Naive thymus-derived CD8-positive, alpha-beta T cell (primary cell): ENCODE data around the gene ABRACL. TPM values are rescaled to one million over a fixed set of nuclear protein-coding genes. Genes with fewer than 3 reads are reported as not detected.

Experiments used
- ATAC-seq, 2 donors: fragments of 150-1000 bp; cut with Tn5 transposase in 1 of 2; sonication (Bioruptor Pico), chemical (Tn5 transposase) in 1 of 2; 1 replicate in 1 of 2; 2 replicates in 1 of 2; pipeline ENCODE4 v1.10.0; 2021; ENCODE audit warnings: mild to moderate bottlenecking in 2 of 2, moderate library complexity in 2 of 2
- POLR2A ChIA-PET: fragments of 350-600 bp; sonication (Branson Sonifier 250); formaldehyde crosslinking; loops from one replicate; lab custom pipeline; 2021; ENCODE audit warnings: antibody characterized with exemption; lab: Charles Lee
- DNase-seq, 10 donors: peaks; one replicate each; pipeline versions ENCODE4 v3.0.0 to v3.0.0-alpha.2; 2020 to 2022
- H3K27ac Mint-ChIP-seq, 10 donors: one replicate each; pipeline ENCODE4 v1.8.0; 2020 to 2022; ENCODE audit warnings: mild to moderate bottlenecking in 10 of 10, mixed read lengths in 10 of 10, moderate library complexity in 4 of 10, inconsistent platforms in 1 of 10
- H3K27me3 Mint-ChIP-seq, 5 donors: one replicate each; pipeline ENCODE4 v1.8.0; 2021 to 2022; ENCODE audit warnings: mixed read lengths in 5 of 5
- H3K36me3 Mint-ChIP-seq, 3 donors: one replicate each; pipeline ENCODE4 v1.8.0; 2020 to 2022; ENCODE audit warnings: mixed read lengths in 3 of 3, mild to moderate bottlenecking in 2 of 3, inconsistent platforms in 1 of 3
- H3K4me1 Mint-ChIP-seq, 4 donors: one replicate each; pipeline ENCODE4 v1.8.0; 2021 to 2022; ENCODE audit warnings: mixed read lengths in 4 of 4
- H3K4me3 Mint-ChIP-seq, 10 donors: one replicate each; pipeline ENCODE4 v1.8.0; 2020 to 2022; ENCODE audit warnings: mild to moderate bottlenecking in 10 of 10, mixed read lengths in 10 of 10, moderate library complexity in 6 of 10, inconsistent platforms in 1 of 10
- H3K9me3 Mint-ChIP-seq, 9 donors: one replicate each; pipeline ENCODE4 v1.8.0; 2020 to 2022; ENCODE audit warnings: mixed read lengths in 9 of 9, mild to moderate bottlenecking in 3 of 9, inconsistent platforms in 1 of 9, moderate library complexity in 1 of 9
- polyA plus RNA-seq, 3 donors: library from polyadenylated mRNA; unstranded; fragments of 300-500 nt; fragmentation: Illumina TruSeq; gene quantifications; one replicate each; pipeline ENCODE4 v1.2.3, GENCODE V29; 2021
- total RNA-seq, 8 experiments: library from RNA in 2 of 8; stranded (reverse) in 2 of 8; gene quantifications; one replicate each; pipeline ENCODE4 v1.2.3 and lab custom pipeline; 2021 to 2026

Gene ABRACL, protein sequence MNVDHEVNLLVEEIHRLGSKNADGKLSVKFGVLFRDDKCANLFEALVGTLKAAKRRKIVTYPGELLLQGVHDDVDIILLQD
- total RNA-seq, result 100 to 1,000 TPM; 105 to 112 TPM
- polyA plus RNA-seq, result 100 to 1,000 TPM; 210 to 228 (median 217) TPM
- total RNA-seq (lab: John Stamatoyannopoulos, UW), result 24.1 to 123 (median 55.4) reads per million in 6 experiments

DNA sequence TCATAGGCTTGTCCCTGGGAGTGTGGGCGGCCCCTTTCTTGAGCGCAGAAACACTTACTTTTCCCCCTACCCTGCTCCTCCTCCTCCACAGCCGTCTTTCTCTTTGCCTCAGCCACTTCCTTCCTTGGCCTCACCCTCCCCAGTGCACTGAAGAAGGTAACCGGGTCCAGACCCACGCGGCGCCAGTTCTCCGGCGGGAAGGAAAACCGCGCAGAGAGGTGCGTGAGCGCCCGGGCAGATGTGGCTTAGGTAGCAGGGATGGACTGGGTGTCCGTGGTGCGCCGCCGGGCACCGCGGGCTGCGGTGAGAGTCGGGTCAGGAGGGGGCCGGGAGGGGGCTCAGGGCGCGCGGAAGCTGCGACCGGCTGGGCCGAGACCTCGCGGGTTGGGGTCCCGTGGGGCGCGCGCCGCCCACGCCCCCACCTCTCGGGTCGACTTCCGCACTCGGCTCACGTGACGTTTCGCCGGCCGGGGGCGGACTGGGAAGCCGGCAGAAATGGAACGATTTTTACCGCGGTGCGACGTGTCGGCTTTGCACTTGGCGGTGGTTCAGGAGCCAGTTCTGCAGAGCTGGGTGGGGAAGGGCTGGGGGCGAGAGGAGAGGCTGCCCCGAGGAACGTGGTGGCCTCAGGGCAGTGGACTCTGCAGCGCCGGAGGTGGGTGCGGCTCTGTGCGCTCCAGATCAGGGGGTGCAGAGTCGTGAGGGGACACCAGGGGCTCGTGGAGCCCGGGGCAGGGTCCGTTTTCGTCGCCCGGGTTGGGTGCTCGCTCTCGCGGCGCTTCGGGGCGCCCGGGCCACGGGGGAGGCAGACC is at the start of gene ABRACL:
Gene ABRACL (plus strand): TSS at position 88 of the 812 bp plus-strand sequence. CDS start 5,416 bp downstream, outside the sequence.
- POLR2A ChIA-PET, result interaction anchor here (0.6 to 3.7 kb wide), 17 partner anchors 9 to 345 kb away, joined by 3 to 41 read pairs (median 6); partner anchors contain the start of genes CITED2 and REPS1
- DNase-seq (peak; percentile 54 to 88 (median 74)), ATAC-seq (peak; percentile 83 to 89)
- peaks cover 16 to 33% (median 20%) of the 10 kb centered on the region in 4 donors for H3K4me1 Mint-ChIP-seq
- no peaks in the 10 kb centered on the region for H3K27me3 Mint-ChIP-seq
- peak within 1 kb of the TSS in 7 of 10 donors; percentile 87 to 97 (median 93) for H3K4me3 Mint-ChIP-seq
- H3K9me3 Mint-ChIP-seq, result no peaks in the 10 kb centered on the region
- peak within 1 kb of the TSS; percentile 88 to 97 (median 96) for H3K27ac Mint-ChIP-seq
- peaks cover 0 to 11% (median 4%) of the 10 kb centered on the region in 3 donors for H3K36me3 Mint-ChIP-seq

DNA sequence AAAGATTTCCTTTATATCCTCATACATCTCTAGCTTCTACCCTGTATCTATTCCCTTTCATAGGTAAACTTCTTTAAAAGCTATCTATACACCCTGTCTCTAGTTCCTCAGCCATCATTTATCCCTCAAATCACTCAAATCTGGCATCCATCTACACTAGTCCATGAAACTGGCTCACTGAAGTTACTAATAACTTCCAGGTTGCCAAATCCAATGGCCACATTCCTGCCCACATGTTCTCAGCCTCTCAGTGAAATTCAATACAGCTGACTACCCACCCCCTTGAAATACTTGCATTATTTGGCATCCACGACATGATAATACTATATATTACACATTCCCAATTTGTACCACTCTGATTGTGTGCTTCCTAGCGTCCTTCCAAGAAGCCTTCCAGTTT is 49.2 kb upstream of the ABRACL start:
- Mint-ChIP-seq H3K4me3 (peak overlapping the region in 4 of 10 donors; percentile 0 to 41 (median 12)), H3K4me1 (peaks cover 29 to 67% (median 53%) of the 10 kb centered on the region in 4 donors), H3K27ac (peak overlapping the region in 4 of 10 donors; percentile 2 to 52 (median 30)), H3K9me3 (no peaks in the 10 kb centered on the region), H3K36me3 (peaks cover 0 to 3% (median 0%) of the 10 kb centered on the region in 3 donors), H3K27me3 (no peaks in the 10 kb centered on the region)
- POLR2A ChIA-PET, result no interaction called here
- DNase-seq (no peak), ATAC-seq (no peak)

DNA sequence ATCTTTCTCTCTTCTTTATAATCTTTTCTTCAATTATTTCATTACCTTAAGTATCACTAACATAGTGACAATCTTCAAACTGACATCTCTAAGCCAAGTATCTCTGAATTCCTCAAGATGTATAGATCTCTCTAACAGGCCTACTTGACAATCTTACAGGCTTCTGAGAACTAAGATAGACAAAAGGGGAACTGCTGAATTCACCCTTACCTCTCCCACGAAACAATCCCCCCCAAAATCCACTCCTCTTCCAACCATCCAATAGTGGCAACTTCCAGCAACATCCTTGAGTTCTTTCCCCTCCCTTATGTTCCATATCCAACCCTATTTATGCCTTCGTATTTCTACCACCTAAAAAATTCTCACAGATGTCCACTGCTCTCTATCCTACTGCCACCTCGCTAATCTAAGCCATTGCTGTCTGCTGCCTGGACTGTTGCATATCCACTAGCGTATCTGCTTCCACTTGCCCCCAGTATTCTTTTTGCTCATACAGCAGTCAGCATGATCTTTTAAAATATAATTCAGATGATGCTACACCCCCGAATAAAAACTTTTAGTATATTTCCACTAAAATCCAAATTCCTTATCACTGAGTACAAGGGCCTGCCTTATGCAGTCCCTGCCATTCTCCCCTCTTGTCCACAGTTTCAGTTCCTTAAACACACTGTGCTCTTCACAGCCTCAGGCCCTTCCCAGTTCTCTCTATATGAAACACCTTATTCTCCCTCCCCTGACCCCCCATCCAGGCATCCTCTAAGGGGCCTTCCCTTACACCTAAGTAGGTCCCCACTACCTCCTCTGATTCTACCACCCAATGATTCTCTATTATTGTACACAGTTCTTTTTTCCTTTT is 48.5 kb upstream of the ABRACL start:
- no peaks in the 10 kb centered on the region for H3K27me3 Mint-ChIP-seq
- H3K9me3 Mint-ChIP-seq, result no peaks in the 10 kb centered on the region
- peaks cover 0 to 1% (median 0%) of the 10 kb centered on the region in 3 donors for H3K36me3 Mint-ChIP-seq
- POLR2A ChIA-PET, result no interaction called here
- DNase-seq, result no peak
- peaks cover 26 to 60% (median 47%) of the 10 kb centered on the region in 4 donors for H3K4me1 Mint-ChIP-seq
- H3K4me3 Mint-ChIP-seq, result peak overlapping the region in 3 of 10 donors; percentile 0 to 2 (median 0)
- peak overlapping the region in 7 of 10 donors; percentile 2 to 66 (median 36) for H3K27ac Mint-ChIP-seq
- ATAC-seq, result no peak

DNA sequence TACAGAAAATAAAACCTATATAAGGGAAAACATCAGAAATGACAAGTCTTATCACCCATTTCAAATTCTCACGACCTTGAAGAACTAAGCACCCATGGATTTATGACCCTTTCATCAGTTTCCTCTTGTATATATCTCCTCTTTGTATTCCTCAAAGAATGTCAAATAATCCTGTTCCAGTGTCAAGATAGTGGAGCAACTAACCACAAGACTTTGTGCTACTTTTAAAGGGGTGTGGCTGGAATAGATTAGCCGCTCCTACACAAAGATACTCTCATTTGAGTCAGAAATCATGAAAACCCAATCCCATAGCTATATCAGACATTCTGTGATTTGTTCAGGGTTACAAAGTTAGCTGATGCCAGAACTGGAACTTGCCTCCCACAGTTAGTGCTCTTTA is 47.1 kb upstream of the ABRACL start:
- peak overlapping the region in 2 of 10 donors; percentile 3 to 28 for H3K4me3 Mint-ChIP-seq
- peak overlapping the region in 2 of 10 donors; percentile 1 to 51 for H3K27ac Mint-ChIP-seq
- H3K4me1 Mint-ChIP-seq, result peaks cover 30 to 55% (median 39%) of the 10 kb centered on the region in 4 donors
- no peaks in the 10 kb centered on the region for H3K36me3 Mint-ChIP-seq
- H3K27me3 Mint-ChIP-seq, result no peaks in the 10 kb centered on the region
- DNase-seq, result no peak
- no peak for ATAC-seq
- no peaks in the 10 kb centered on the region for H3K9me3 Mint-ChIP-seq
- POLR2A ChIA-PET, result no interaction called here

DNA sequence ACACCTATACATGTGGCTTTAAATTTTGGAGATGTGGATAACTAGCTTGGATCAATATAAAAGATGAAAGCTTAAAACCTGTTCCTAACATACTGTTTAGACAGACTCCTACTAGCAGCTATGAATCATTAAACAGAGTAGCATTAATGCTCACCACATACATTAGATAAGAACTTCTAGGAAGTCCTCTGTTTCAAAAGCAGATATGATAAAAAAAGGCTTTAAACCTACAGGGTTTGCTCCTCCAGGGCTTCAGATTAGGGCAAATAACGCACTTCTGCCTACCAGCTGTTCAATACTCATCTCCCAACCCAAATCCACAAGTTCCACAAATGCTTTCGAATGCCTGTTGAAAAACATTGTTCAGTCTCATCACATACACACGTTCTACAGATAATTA is 42.0 kb upstream of the ABRACL start:
- DNase-seq (peak in 1 of 10 donors; percentile 22), ATAC-seq (no peak)
- Mint-ChIP-seq H3K27me3 (no peaks in the 10 kb centered on the region), H3K9me3 (no peaks in the 10 kb centered on the region), H3K27ac (peak overlapping the region in 9 of 10 donors; percentile 24 to 88 (median 61)), H3K4me1 (peaks cover 8 to 28% (median 17%) of the 10 kb centered on the region in 4 donors), H3K4me3 (peak overlapping the region in 4 of 10 donors; percentile 83 to 90 (median 87)), H3K36me3 (no peaks in the 10 kb centered on the region)
- POLR2A ChIA-PET, result interaction anchor here (1.0 to 5.6 kb wide), 9 partner anchors 42 to 388 kb away, joined by 3 to 46 read pairs (median 9); partner anchors contain the start of genes ABRACL and CITED2

DNA sequence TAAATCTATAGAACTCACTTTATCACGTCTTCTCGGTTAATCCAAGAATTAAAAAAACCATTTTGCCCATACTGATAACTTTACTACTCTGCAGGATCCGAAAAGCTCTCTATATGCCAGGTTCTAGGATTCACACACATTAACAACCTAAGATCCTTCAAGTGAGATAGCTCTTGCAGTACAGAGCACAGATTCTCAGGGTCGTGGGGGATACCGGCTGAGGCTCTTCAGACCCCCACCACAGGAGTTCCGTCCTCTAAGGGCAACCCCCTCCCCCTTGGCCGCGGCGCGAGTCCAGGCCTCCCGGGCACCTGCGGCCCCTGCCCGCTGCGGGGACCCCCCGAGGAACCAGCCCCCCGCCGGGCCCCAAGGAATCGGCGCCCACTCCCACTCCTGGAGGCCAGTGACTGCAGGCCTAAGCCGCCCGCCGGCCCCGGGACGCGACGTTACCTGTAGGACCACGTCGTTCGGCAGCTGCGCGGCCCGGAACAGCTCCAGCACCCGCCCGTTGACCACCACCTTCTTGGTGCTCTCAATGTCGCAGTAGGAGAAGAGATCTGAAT is 41.4 kb upstream of the ABRACL start:
- peaks cover 6 to 23% (median 15%) of the 10 kb centered on the region in 4 donors for H3K4me1 Mint-ChIP-seq
- DNase-seq (peak in 2 of 10 donors; percentile 6 to 11), ATAC-seq (no peak)
- POLR2A ChIA-PET, result interaction anchor here (1.0 to 5.6 kb wide), 9 partner anchors 18 to 387 kb away, joined by 4 to 46 read pairs (median 9); partner anchors contain the start of genes ABRACL and CITED2
- no peaks in the 10 kb centered on the region for H3K27me3 Mint-ChIP-seq
- H3K27ac Mint-ChIP-seq, result peak overlapping the region in 9 of 10 donors; percentile 58 to 88 (median 81)
- no peaks in the 10 kb centered on the region for H3K9me3 Mint-ChIP-seq
- peak overlapping the region in 5 of 10 donors; percentile 83 to 90 (median 86) for H3K4me3 Mint-ChIP-seq
- H3K36me3 Mint-ChIP-seq, result no peaks in the 10 kb centered on the region

DNA sequence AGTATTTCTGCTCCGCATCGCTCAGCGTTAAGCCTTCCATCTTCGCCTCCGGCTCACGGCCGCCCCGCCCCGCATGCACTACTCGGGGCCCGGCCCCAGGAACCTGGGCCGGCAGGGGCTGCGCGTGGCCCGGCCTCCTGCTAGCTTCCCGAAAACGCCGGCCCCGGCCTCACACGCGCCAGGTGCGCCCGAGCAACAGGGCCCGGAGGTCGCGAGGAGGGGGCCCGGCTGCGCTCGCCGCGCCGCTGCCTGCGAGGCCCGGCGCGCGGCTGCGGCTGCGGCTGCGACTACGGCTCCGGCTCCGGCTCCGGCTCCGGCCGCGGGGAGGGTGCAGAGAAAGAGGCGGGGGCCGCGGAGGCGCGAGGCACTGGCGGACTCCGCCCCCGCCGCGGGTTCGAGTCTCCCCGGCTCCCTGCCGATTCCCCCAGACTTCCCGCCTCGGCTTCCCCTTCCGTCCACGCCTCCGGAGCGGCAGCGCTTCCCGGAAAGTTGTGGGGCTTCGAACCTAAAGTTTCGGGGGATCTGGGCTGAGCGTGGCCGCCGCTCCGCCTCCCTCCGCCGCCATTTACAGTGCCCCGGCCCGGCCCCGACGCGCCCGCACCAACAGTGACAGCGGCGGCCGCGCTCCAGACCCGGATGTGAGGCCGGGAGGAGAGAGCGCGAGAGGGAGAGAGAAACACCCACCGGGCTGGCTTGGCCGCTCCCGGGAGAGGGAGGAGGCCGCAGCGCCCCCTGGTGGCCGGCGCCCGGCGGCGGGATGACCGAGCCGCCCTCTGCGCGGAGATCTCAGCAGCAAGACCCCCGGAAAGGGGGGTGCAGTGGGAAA is 40.7 kb upstream of the ABRACL start, which contains the start of gene REPS1:
Gene REPS1 (minus strand): TSS at position 611 of the 826 bp plus-strand sequence. CDS start 571 bp downstream, at position 40.
- Mint-ChIP-seq H3K27me3 (no peaks in the 10 kb centered on the region), H3K27ac (peak within 1 kb of the TSS in 9 of 10 donors; percentile 61 to 96 (median 93))
- POLR2A ChIA-PET, result interaction anchor here (1.0 to 5.6 kb wide), 13 partner anchors 18 to 386 kb away, joined by 3 to 46 read pairs (median 4); partner anchors contain the start of genes ABRACL, CCDC28A and CITED2

DNA sequence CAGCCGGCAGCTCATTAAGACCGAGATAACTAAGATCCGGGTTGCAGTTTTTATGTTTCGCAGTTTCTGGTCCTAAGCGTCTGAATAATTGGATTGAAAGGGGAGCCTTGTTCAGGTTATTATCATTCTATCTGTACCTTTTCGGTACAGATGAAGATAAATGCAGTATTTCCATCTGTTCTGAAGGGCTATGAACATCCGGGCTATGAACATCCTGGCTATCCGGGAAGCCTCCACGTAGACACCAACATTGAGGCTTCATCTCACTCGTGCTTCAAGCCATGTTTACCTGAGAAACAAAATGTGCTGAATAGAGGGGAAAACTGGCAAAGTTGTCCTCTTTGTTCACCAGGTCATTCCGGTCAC is 40.1 kb upstream of the ABRACL start:
- Mint-ChIP-seq H3K9me3 (no peaks in the 10 kb centered on the region), H3K4me1 (peaks cover 8 to 23% (median 17%) of the 10 kb centered on the region in 4 donors), H3K36me3 (no peaks in the 10 kb centered on the region), H3K27me3 (no peaks in the 10 kb centered on the region), H3K27ac (peak overlapping the region in 9 of 10 donors; percentile 61 to 96 (median 93)), H3K4me3 (peak overlapping the region in 9 of 10 donors; percentile 87 to 96 (median 91))
- POLR2A ChIA-PET, result interaction anchor here (1.1 to 5.6 kb wide), 10 partner anchors 19 to 386 kb away, joined by 3 to 46 read pairs (median 4); partner anchors contain the start of genes ABRACL, CCDC28A and CITED2
- ATAC-seq (peak; percentile 13 to 20), DNase-seq (no peak)

More for the DNA sequence above, 40.7 kb upstream of the ABRACL start, which contains the start of gene REPS1:
- no peaks in the 10 kb centered on the region for H3K9me3 Mint-ChIP-seq
- no peaks in the 10 kb centered on the region for H3K36me3 Mint-ChIP-seq
- H3K4me1 Mint-ChIP-seq, result peaks cover 8 to 23% (median 15%) of the 10 kb centered on the region in 4 donors
- H3K4me3 Mint-ChIP-seq, result peak within 1 kb of the TSS in 9 of 10 donors; percentile 87 to 96 (median 91)
- peak; percentile 85 to 96 (median 92) for DNase-seq
- peak; percentile 84 to 87 for ATAC-seq

DNA sequence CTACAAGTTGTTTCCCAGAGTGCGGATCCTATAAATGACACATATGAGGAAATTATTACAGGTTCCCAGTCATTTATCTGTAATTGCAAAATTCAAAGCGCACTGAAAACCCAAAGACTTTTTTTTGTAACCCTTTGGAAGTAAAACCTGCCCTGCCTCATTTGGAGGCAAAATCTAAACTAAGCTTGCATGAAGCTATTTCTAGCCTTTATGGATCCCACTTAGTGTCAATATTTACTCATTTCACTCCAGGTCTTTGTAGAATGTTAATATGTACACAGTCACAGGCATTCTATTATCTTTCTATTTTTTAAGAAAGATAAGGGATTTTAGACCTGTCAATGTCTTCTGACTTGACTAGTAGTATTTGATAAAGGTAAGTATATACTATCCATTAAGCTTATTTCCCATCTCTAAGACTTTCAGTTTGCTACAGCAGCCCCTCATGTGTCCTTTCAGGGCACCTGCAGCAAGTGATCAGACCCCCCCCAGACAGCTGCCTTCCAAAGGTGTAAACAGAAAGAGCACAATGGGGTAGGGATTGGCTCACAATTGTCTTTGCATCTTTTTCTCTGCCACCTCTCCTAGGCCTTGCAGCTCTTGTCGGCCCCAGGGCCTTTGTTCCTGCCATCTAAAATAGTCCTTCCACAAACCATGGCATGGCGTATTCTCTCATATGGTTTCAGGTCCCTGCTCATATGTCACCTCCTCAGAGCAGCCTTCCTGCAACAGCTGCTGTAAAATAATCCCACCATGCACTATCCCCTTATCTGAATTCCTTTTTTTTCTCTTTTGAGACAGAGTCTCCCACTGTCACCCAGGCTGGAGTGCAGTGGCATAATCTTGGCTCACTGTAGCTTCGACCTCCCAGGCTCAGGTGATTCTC is 39.2 kb upstream of the ABRACL start:
- ATAC-seq (no peak), DNase-seq (no peak)
- Mint-ChIP-seq H3K27me3 (no peaks in the 10 kb centered on the region), H3K4me1 (peaks cover 8 to 23% (median 17%) of the 10 kb centered on the region in 4 donors), H3K36me3 (no peaks in the 10 kb centered on the region), H3K4me3 (peak overlapping the region; percentile 38 to 96 (median 90)), H3K9me3 (no peaks in the 10 kb centered on the region), H3K27ac (peak overlapping the region in 8 of 10 donors; percentile 38 to 96 (median 80))
- POLR2A ChIA-PET, result interaction anchor here (0.5 to 5.6 kb wide), 9 partner anchors 39 to 385 kb away, joined by 3 to 46 read pairs (median 4); partner anchors contain the start of genes ABRACL, CCDC28A and CITED2

DNA sequence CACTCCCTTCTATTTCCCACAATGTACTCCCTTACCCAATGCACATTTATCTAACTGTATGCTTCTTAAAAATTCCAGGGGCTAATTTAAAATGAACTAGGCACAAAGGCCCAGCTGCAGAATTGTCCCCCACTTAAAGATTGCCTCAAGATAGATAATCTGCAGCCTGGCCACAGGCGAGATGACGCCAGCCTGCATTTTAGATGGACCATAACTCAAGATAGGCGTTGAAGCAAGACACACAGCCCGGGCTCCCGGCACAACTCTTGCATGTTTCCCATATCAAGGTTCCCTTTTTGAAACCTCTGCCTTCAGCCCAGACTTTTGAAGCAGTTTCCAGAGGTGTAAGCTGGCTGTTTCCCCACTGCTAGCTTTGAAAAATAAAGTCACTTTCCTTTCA is 37.3 kb upstream of the ABRACL start:
- no peaks in the 10 kb centered on the region for H3K9me3 Mint-ChIP-seq
- H3K36me3 Mint-ChIP-seq, result no peaks in the 10 kb centered on the region
- peaks cover 0 to 3% (median 0%) of the 10 kb centered on the region in 5 donors for H3K27me3 Mint-ChIP-seq
- POLR2A ChIA-PET, result no interaction called here
- peaks cover 4 to 17% (median 17%) of the 10 kb centered on the region in 4 donors for H3K4me1 Mint-ChIP-seq
- ATAC-seq (no peak), DNase-seq (no peak)
- H3K4me3 Mint-ChIP-seq, result no peak overlapping the region
- no peak overlapping the region for H3K27ac Mint-ChIP-seq
